Measurements from ENCODE around the gene OPCML. TPM values are rescaled to one million over a fixed set of nuclear protein-coding genes. Genes with fewer than 3 reads are reported as not detected.

OPCML gene
- total RNA-seq, 1 experiment from 2014 or later = not detected

DNA sequence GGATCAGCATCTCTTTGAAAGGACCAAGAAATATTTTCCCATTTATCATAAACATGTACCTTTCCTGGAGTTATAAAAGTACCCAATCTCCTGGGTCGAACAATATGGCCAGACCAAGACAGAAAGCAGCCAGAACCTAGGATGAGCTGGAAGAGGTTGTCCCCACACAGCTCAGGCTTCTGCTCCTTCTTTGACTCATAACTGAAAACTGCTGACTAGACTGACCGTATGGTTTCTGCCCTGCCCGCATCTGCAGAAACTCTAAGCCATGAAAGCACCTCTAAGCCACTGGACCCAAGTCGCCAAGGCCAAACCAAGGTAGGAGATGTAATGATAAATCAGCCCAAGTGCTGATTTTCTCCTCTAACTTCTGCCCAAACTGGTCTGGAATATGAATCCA, 129.8 kb downstream of the OPCML start:
- TF ChIP-seq, protein P1, sequence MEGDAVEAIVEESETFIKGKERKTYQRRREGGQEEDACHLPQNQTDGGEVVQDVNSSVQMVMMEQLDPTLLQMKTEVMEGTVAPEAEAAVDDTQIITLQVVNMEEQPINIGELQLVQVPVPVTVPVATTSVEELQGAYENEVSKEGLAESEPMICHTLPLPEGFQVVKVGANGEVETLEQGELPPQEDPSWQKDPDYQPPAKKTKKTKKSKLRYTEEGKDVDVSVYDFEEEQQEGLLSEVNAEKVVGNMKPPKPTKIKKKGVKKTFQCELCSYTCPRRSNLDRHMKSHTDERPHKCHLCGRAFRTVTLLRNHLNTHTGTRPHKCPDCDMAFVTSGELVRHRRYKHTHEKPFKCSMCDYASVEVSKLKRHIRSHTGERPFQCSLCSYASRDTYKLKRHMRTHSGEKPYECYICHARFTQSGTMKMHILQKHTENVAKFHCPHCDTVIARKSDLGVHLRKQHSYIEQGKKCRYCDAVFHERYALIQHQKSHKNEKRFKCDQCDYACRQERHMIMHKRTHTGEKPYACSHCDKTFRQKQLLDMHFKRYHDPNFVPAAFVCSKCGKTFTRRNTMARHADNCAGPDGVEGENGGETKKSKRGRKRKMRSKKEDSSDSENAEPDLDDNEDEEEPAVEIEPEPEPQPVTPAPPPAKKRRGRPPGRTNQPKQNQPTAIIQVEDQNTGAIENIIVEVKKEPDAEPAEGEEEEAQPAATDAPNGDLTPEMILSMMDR (conservative IDR thresholded peaks at IDR 0.05) = no peak
- no peak for TF ChIP-seq EZH2 (IDR thresholded peaks at IDR 0.05; ENCODE audit: low read depth)
- H3K36me3 ChIP-seq (ENCODE audit: low read depth) = no peaks in the 10 kb centered on the region
- no peaks in the 10 kb centered on the region for H3K79me2 ChIP-seq (ENCODE audit: low read depth)
- H3K9me3 ChIP-seq (ENCODE audit: insufficient read depth, low read depth) = no peaks in the 10 kb centered on the region
- no peak overlapping the region for H3K27ac ChIP-seq
- ChIA-PET POLR2A (ENCODE audit: unreplicated experiment) (no interaction called here), CTCF (no interaction called here)
- no peak overlapping the region for H3K4me2 ChIP-seq
- no peak overlapping the region for H3K4me3 ChIP-seq
- intact Hi-C loops (cut with micrococcal nuclease; ENCODE audit: unreplicated experiment) = no loop called here
- H3K9me2 ChIP-seq (ENCODE audit: insufficient read depth) = no peaks in the 10 kb centered on the region
- no peaks in the 10 kb centered on the region for H3F3A ChIP-seq (ENCODE audit: insufficient read depth, low read depth)
- H4K20me1 ChIP-seq (ENCODE audit: insufficient read depth) = no peaks in the 10 kb centered on the region
- no peaks in the 10 kb centered on the region for H3K4me1 ChIP-seq (replicated peaks; ENCODE audit: insufficient read depth)
- no peak overlapping the region for H2AFZ ChIP-seq
- H3K27me3 ChIP-seq (ENCODE audit: insufficient read depth, low read depth) = no peaks in the 10 kb centered on the region
- DNase-seq = no peak
- BruUV-seq (replicated peaks) = no TSS peak

DNA sequence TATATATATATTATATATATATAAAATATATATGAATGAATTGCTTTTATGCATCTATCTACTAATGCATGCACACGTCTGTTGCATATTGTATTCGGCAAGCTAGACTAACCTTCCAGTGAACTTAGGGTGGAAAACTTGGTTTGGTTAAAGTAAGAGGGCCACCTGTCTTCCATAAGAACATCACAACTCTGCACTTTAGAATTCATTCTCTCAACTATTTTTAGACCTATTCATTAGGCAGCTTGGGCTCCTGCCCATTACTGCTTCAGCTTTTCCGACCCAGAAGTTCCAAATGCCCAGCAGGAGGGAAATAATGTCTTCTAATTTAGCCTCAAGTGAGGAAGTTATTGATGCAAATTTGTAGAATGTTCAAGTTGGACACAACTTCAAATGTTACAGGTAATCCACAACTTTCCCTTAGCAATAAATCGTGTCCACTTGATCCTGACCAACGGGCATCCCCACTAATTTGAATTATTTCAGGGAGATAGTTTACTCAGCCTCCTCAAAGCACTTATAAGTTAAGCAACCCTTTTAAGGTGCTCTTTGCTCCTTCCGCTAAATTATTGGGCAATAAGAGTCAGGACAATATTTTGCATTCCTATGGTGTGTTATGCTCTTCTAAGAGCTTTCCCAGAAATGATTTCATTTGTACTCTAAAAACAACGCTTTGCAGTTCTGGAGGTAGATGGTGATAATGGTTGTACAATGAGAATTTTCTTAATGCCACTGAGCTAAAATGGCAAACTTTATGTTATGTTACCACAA, 132.3 kb downstream of the OPCML start:
- H3K27me3 ChIP-seq (ENCODE audit: insufficient read depth, low read depth) = no peaks in the 10 kb centered on the region
- no TSS peak for BruUV-seq (replicated peaks)
- ChIA-PET POLR2A (ENCODE audit: unreplicated experiment) (no interaction called here), CTCF (no interaction called here)
- TF ChIP-seq EZH2 (IDR thresholded peaks at IDR 0.05; ENCODE audit: low read depth) = no peak
- TF ChIP-seq, protein P1 (conservative IDR thresholded peaks at IDR 0.05) = no peak
- H3K79me2 ChIP-seq (ENCODE audit: low read depth) = no peaks in the 10 kb centered on the region
- no peaks in the 10 kb centered on the region for H3K9me2 ChIP-seq (ENCODE audit: insufficient read depth)
- H2AFZ ChIP-seq = no peak overlapping the region
- no peaks in the 10 kb centered on the region for H3F3A ChIP-seq (ENCODE audit: insufficient read depth, low read depth)
- no peak overlapping the region for H3K4me3 ChIP-seq
- intact Hi-C loops (cut with micrococcal nuclease; ENCODE audit: unreplicated experiment) = no loop called here
- no peak overlapping the region for H3K27ac ChIP-seq
- no peaks in the 10 kb centered on the region for H3K36me3 ChIP-seq (ENCODE audit: low read depth)
- no peak for DNase-seq
- no peaks in the 10 kb centered on the region for H4K20me1 ChIP-seq (ENCODE audit: insufficient read depth)
- no peaks in the 10 kb centered on the region for H3K4me1 ChIP-seq (replicated peaks; ENCODE audit: insufficient read depth)
- H3K4me2 ChIP-seq = no peak overlapping the region
- H3K9me3 ChIP-seq (ENCODE audit: insufficient read depth, low read depth) = no peaks in the 10 kb centered on the region

DNA sequence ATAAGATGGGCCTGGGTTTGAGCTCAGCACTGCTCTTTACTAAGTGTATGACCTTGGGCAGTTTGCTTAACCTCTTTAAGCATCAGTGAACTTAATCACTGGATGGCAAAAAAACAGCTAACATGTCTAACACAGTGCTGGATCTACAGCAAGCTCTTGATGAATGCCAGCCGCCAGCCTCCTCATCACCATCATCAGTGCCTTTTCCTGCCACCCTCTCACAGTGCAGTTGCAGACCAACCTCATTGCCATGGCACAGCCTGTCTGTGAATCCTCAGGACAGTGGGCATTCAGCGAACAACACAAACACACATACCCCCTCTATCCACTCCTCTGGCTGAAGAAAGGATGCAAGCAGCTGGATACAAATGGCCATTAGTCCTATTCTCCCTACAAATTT, 133.0 kb downstream of the OPCML start:
- no peaks in the 10 kb centered on the region for H3K27me3 ChIP-seq (ENCODE audit: insufficient read depth, low read depth)
- no peak overlapping the region for H3K27ac ChIP-seq
- H3K4me1 ChIP-seq (replicated peaks; ENCODE audit: insufficient read depth) = no peaks in the 10 kb centered on the region
- H2AFZ ChIP-seq = no peak overlapping the region
- H3K9me3 ChIP-seq (ENCODE audit: insufficient read depth, low read depth) = no peaks in the 10 kb centered on the region
- BruUV-seq (replicated peaks) = no TSS peak
- no peak overlapping the region for H3K4me2 ChIP-seq
- TF ChIP-seq, protein P1 (conservative IDR thresholded peaks at IDR 0.05) = no peak
- TF ChIP-seq EZH2 (IDR thresholded peaks at IDR 0.05; ENCODE audit: low read depth) = no peak
- POLR2A ChIA-PET (ENCODE audit: unreplicated experiment) = no interaction called here
- intact Hi-C loops (cut with micrococcal nuclease; ENCODE audit: unreplicated experiment) = no loop called here
- no peak for DNase-seq
- CTCF ChIA-PET = no interaction called here
- no peaks in the 10 kb centered on the region for H3F3A ChIP-seq (ENCODE audit: insufficient read depth, low read depth)
- no peaks in the 10 kb centered on the region for H3K36me3 ChIP-seq (ENCODE audit: low read depth)
- no peaks in the 10 kb centered on the region for H3K9me2 ChIP-seq (ENCODE audit: insufficient read depth)
- H3K79me2 ChIP-seq (ENCODE audit: low read depth) = no peaks in the 10 kb centered on the region
- no peak overlapping the region for H3K4me3 ChIP-seq
- no peaks in the 10 kb centered on the region for H4K20me1 ChIP-seq (ENCODE audit: insufficient read depth)

All from PC-9 (cell line).